Heart left ventricle (tissue), 13 donors: ENCODE measurements around the gene MAT2A.

Source experiments
- POLR2A ChIP-seq, 2 donors: fragments of 450-650 bp; IDR thresholded peaks; one replicate each; pipeline ENCODE4 v1.6.1; 2017; ENCODE audit warnings: antibody characterized with exemption in 2 of 2, mild to moderate bottlenecking in 2 of 2, moderate library complexity in 2 of 2
- TF ChIP-seq, protein P1 (sequence below), 12 donors: fragments of 200-600 bp; sonication (generic) in 4 of 12; IDR thresholded peaks; one replicate each; pipeline versions ENCODE4 v1.5.0 to v1.8.0; 2018 to 2022; ENCODE audit warnings: antibody characterized with exemption in 12 of 12, mild to moderate bottlenecking in 5 of 12
- donor health status: ischemic (EF 13 %, LVEDD 7.1; RV severe dilation, severe dysfunction).
- donor health status: DM: no; HTN: yes; CAD: no.
- donor health status: DM: no; HTN: no; CAD: no.
- donor health status: ischemic (EF 25% LVEDD 6.9; RV normal size, moderate dysfunction).
- donor health status: ischemic (EF 25% LVEDD 5.7; RV mildly dilated, moderate dysfunction).
- donor health status: ischemic (EF 35%, LVEDD 5.7; RV mildly dilated, moderate dysfunction).
- donor health status: nonischemic (EF 11% LVEDD 7.7; RV severe dilation, severe dysfunction).
- donor health status: DM: yes; HTN: yes; CAD: no.
- donor health status: PGD.
- donor health status: ischemic (EF 29% LVEDD 5.4; RV normal size, mild dysfunction).
- donor health status: nonischemic (EF 23%, LVEDD 6.1; RV moderate dilation, normal function).

GRCh38 chr2:85580206-85580605 is 41.2 kb downstream of the MAT2A start:
- TF ChIP-seq, protein P1, sequence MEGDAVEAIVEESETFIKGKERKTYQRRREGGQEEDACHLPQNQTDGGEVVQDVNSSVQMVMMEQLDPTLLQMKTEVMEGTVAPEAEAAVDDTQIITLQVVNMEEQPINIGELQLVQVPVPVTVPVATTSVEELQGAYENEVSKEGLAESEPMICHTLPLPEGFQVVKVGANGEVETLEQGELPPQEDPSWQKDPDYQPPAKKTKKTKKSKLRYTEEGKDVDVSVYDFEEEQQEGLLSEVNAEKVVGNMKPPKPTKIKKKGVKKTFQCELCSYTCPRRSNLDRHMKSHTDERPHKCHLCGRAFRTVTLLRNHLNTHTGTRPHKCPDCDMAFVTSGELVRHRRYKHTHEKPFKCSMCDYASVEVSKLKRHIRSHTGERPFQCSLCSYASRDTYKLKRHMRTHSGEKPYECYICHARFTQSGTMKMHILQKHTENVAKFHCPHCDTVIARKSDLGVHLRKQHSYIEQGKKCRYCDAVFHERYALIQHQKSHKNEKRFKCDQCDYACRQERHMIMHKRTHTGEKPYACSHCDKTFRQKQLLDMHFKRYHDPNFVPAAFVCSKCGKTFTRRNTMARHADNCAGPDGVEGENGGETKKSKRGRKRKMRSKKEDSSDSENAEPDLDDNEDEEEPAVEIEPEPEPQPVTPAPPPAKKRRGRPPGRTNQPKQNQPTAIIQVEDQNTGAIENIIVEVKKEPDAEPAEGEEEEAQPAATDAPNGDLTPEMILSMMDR (IDR thresholded peaks at IDR 0.05), result no peak
- no peak for TF ChIP-seq POLR2A (IDR thresholded peaks at IDR 0.05)
